ENCODE results near the gene CHST15.

CHST15 gene

DNA sequence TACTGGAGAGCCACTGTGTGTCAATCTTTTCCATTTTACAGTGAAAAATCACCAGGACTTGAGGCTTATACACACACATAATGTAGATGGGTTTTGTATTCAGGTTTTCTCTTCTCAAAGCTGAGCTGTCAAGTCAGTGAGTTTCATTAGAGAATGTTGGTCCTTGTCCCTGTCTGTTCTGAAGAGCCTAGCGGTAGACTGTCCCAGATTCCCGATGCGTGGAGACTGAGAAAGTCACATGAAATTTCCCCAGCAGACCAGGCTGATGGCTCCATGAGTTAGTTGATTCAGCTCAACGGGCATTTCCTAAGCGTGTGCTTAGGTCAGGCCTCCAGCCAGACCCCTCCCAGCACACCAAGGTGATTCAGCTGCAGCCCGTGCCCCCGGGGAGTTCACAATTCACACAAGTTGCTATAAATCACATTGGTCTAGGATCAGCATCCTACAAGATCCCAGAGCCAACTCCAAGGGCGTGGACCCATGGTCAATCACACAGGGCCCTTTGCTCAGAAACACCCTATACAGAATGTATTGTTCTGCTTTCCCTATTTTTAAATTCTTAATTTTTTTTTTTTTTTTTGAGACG, 17.2 kb downstream of the CHST15 start:
- Histone ChIP-seq H3K4me2 (ENCODE audit: low read length) (no peak overlapping the region), H3K36me3 (ENCODE audit: insufficient read depth, low read length) (no peaks in the 10 kb centered on the region), H3K4me1 (ENCODE audit: control insufficient read depth, insufficient read depth, low read length) (no peaks in the 10 kb centered on the region), H3K9ac (ENCODE audit: low read depth, low read length) (no peak overlapping the region), H3K27me3 (ENCODE audit: control insufficient read depth, insufficient read depth, low read length) (peaks cover 3% of the 10 kb centered on the region), H3K4me3 (ENCODE audit: low read length) (no peak overlapping the region), H3K9me3 (replicated peaks; ENCODE audit: low read length) (no peaks in the 10 kb centered on the region)

DNA sequence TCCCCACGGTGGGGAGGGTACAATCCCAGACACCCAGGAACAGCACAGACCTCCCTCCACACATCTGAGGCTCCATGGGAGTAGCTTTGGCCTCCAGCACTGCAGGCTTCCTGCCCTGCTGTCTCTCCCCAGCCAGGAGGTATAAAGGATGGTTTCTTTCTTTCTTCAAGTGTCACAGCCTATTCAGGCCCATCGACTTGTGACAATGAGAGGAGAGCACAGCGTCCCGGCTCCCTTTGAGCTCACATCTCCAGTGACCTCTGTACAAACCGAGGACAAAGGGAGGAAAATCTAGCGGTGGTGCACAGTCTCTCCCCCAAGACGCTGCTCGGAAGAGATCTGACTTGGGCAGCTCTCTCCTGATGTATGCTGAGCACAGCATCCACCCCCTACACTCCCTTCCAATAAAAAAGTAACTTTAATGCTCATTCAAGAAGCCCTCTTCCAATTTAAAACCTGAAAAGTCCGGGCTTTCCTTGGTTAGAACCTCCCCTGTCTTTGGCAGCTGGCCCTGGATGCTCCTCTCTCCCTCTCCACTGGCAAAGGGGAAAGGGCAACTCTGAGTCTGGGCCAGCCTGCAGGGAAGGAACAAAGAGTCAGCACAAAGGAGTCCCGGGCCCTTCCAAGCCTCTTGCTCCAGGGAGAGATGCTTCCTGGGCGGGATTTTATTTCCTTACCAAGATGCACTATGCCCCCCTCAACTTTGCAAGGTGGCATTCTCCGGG, 18.0 kb downstream of the CHST15 start:
- Histone ChIP-seq H3K36me3 (ENCODE audit: insufficient read depth, low read length) (no peaks in the 10 kb centered on the region), H3K9me3 (replicated peaks; ENCODE audit: low read length) (no peaks in the 10 kb centered on the region), H3K4me3 (ENCODE audit: low read length) (no peak overlapping the region), H3K27me3 (ENCODE audit: control insufficient read depth, insufficient read depth, low read length) (peaks cover 3% of the 10 kb centered on the region), H3K9ac (ENCODE audit: low read depth, low read length) (no peak overlapping the region), H3K4me2 (ENCODE audit: low read length) (no peak overlapping the region), H3K4me1 (ENCODE audit: control insufficient read depth, insufficient read depth, low read length) (no peaks in the 10 kb centered on the region)

DNA sequence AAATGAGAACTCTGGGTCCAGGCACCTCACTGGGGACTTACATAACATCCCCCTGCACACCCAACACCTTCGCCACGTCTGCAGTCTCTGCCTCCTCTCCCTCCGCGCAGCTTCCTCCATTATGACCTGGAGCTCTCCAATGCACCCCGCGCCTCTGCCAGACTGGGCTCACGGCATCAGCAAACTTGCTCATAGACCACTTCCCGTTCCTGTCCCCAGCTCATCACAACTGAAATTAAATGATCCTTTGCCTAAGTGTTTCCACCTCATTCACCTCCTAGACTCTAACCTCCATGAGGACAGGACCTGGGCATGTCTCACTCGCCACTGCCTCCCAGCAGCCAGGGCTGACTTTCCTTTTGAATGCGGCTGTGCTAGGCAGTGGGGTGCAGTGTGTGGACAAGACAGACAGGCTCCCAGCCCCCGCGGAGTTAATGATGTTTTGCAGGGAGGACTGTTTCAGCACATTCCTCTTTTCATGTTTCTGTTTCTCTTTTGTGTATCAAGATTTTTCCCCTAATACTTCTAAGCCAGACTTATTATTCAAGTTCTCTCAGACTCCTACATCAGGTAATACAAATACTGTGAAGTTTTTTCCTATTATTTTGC, 18.8 kb downstream of the CHST15 start:
- Histone ChIP-seq H3K27me3 (ENCODE audit: control insufficient read depth, insufficient read depth, low read length) (peaks cover 3% of the 10 kb centered on the region), H3K4me2 (ENCODE audit: low read length) (no peak overlapping the region), H3K9me3 (replicated peaks; ENCODE audit: low read length) (no peaks in the 10 kb centered on the region), H3K4me3 (ENCODE audit: low read length) (no peak overlapping the region), H3K36me3 (ENCODE audit: insufficient read depth, low read length) (no peaks in the 10 kb centered on the region), H3K9ac (ENCODE audit: low read depth, low read length) (no peak overlapping the region), H3K4me1 (ENCODE audit: control insufficient read depth, insufficient read depth, low read length) (no peaks in the 10 kb centered on the region)

DNA sequence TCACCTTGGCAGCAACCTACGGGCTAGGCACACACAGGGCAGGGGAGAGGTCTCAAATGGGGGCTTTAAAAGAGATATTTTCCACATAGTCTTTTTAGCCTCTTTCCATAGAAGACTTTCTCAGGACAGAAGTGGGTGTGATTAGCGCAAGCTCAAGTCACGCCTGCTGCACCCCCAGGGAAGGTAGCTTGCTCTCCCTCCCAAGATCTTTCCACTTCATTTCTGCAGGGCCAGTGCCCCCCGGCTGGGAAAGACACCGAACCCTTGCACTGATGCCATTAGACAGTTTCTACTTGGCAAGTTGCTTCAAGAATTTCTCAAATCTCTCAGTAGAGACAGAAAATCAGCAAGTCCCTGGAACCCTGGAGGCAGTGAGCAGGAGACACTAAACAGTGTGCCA, 19.4 kb downstream of the CHST15 start:
- Histone ChIP-seq H3K9ac (ENCODE audit: low read depth, low read length) (no peak overlapping the region), H3K27me3 (ENCODE audit: control insufficient read depth, insufficient read depth, low read length) (peaks cover 3% of the 10 kb centered on the region), H3K36me3 (ENCODE audit: insufficient read depth, low read length) (no peaks in the 10 kb centered on the region), H3K4me3 (ENCODE audit: low read length) (no peak overlapping the region), H3K4me2 (ENCODE audit: low read length) (no peak overlapping the region), H3K4me1 (ENCODE audit: control insufficient read depth, insufficient read depth, low read length) (no peaks in the 10 kb centered on the region), H3K9me3 (replicated peaks; ENCODE audit: low read length) (no peaks in the 10 kb centered on the region)

DNA sequence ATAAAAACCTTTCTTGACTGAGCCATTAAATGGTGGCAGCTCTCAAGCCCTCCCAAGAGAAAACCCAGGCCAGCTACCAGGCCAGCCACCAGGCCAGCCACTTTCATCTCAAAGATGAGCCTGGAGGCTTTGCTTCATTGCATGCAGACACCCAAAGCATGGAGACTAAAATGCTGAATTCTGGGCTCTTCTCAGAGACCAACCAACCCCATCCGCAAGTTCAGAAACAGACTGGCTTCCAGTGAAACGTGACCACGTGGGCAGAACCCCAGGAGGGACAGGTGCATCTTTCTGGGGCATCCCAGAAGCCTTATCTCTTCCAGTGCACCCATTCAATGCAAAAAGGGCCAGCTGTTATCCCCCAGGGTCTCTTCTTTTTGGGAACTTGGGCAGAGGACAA, 20.9 kb downstream of the CHST15 start:
- Histone ChIP-seq H3K27me3 (ENCODE audit: control insufficient read depth, insufficient read depth, low read length) (no peaks in the 10 kb centered on the region), H3K36me3 (ENCODE audit: insufficient read depth, low read length) (no peaks in the 10 kb centered on the region), H3K9ac (ENCODE audit: low read depth, low read length) (no peak overlapping the region), H3K4me1 (ENCODE audit: control insufficient read depth, insufficient read depth, low read length) (no peaks in the 10 kb centered on the region), H3K9me3 (replicated peaks; ENCODE audit: low read length) (no peaks in the 10 kb centered on the region), H3K4me2 (ENCODE audit: low read length) (no peak overlapping the region), H3K4me3 (ENCODE audit: low read length) (no peak overlapping the region)

DNA sequence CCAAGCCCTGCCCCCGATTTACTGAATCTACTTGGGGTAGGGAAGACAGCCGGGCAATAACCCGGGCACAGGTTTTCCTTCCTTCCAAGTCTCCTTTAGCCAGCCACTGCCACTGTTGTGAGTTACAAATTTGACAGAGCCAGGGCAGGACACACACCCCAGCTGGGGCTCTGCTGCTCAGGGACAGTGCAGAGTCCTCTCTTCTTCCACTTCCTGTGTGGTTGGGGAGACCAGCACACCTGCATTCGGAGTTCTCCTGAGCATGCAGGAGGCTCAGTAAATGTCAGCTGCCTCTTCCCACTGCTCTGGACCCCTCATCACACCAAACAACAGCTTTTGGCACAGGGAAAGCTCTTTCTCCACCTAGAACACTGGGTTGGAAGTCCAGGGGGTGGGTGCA, 21.3 kb downstream of the CHST15 start:
- H3K27me3 ChIP-seq (ENCODE audit: control insufficient read depth, insufficient read depth, low read length), result no peaks in the 10 kb centered on the region
- no peaks in the 10 kb centered on the region for H3K36me3 ChIP-seq (ENCODE audit: insufficient read depth, low read length)
- no peak overlapping the region for H3K4me2 ChIP-seq (ENCODE audit: low read length)
- H3K9ac ChIP-seq (ENCODE audit: low read depth, low read length), result no peak overlapping the region
- no peaks in the 10 kb centered on the region for H3K4me1 ChIP-seq (ENCODE audit: control insufficient read depth, insufficient read depth, low read length)
- H3K4me3 ChIP-seq (ENCODE audit: low read length), result no peak overlapping the region
- H3K9me3 ChIP-seq (replicated peaks; ENCODE audit: low read length), result no peaks in the 10 kb centered on the region

DNA sequence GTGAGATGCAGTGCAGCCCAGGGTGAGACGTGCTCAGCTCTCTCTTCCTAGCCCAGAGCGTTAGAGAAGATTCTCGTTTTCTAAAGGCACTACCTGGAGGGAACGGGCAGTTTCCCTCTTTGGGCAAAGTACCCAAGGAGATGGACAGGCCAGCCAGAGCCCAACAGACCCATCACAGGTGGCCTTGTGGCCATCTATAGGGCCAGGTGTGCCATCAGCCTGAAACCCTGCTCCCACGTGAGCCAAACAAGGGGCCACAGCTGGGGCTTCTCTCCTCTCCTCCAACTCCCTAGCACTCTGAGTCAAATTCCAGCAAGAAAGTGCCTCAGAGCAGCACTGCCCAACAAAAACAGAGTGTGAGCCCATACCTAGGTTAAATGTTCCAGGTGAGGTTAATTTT, 22.3 kb downstream of the CHST15 start:
- no peaks in the 10 kb centered on the region for H3K4me1 ChIP-seq (ENCODE audit: control insufficient read depth, insufficient read depth, low read length)
- H3K9me3 ChIP-seq (replicated peaks; ENCODE audit: low read length), result no peaks in the 10 kb centered on the region
- H3K36me3 ChIP-seq (ENCODE audit: insufficient read depth, low read length), result no peaks in the 10 kb centered on the region
- H3K4me2 ChIP-seq (ENCODE audit: low read length), result no peak overlapping the region
- H3K27me3 ChIP-seq (ENCODE audit: control insufficient read depth, insufficient read depth, low read length), result no peaks in the 10 kb centered on the region
- H3K4me3 ChIP-seq (ENCODE audit: low read length), result no peak overlapping the region
- no peak overlapping the region for H3K9ac ChIP-seq (ENCODE audit: low read depth, low read length)

DNA sequence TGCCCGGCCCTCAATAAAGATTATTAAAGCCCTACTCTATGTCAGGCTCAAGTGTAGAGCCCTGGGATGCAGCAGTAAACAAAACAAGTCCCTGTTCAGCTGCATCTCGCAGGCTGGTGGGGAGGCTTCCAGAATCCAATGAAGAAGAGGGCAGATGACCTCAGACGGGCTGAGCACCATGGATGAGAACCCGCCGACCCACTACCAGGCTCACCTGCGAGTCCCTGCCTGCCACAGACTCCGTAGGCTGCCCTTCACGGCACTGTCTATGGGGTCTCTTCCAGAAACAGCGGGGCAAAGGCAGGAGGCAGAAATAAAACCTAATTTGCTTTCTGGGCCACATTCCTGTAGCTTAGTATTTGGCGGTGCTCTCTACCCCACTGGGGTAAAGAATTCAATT, 22.7 kb downstream of the CHST15 start:
- H3K36me3 ChIP-seq (ENCODE audit: insufficient read depth, low read length), result no peaks in the 10 kb centered on the region
- H3K9me3 ChIP-seq (replicated peaks; ENCODE audit: low read length), result no peaks in the 10 kb centered on the region
- no peak overlapping the region for H3K9ac ChIP-seq (ENCODE audit: low read depth, low read length)
- no peaks in the 10 kb centered on the region for H3K27me3 ChIP-seq (ENCODE audit: control insufficient read depth, insufficient read depth, low read length)
- H3K4me2 ChIP-seq (ENCODE audit: low read length), result no peak overlapping the region
- no peak overlapping the region for H3K4me3 ChIP-seq (ENCODE audit: low read length)
- H3K4me1 ChIP-seq (ENCODE audit: control insufficient read depth, insufficient read depth, low read length), result no peaks in the 10 kb centered on the region

DNA sequence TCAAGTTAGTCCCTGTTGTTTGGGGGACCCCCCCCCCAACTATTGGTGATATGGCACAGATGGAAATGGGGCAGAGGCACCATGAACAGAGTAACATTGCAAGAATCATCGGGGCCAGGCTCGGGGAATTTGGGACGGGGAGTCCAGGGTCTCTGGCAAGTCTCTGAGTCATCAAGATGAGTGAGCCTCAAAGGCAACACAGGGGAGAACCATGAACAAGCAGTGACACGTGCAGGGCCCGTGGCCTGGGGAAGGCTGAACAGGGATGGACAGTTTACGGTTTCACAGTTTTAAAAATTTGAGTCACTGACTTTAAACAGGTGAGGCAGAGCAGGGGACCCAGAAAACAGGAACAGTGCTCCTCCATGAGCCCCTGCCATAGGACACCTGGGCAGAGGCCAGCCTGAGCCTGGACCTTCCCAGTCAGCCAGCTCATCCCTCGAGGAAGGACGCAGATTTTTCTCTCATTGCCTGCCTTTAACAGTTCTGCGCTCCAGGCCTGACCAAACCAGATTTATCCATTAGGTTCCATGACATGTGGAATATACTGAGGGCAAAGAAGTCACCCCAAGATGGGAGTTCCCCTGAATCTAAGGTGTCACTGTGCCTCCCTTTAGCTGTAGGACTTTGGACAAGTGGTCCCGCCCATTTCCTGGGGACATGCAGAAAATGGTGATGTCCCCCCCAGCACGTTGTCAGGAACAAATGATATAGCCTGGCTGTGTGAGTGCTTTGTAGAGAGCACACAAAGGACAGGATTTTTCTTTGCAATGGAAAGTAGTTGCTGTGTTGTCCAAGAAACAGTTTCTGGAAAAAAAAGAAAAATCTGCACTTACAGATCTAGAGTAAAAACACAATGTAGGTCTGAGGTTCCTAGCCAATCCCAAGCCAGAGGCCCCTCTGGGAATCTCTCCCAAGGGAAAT, 23.8 kb downstream of the CHST15 start:
- Histone ChIP-seq H3K4me1 (ENCODE audit: control insufficient read depth, insufficient read depth, low read length) (no peaks in the 10 kb centered on the region), H3K36me3 (ENCODE audit: insufficient read depth, low read length) (no peaks in the 10 kb centered on the region), H3K9ac (ENCODE audit: low read depth, low read length) (no peak overlapping the region), H3K27me3 (ENCODE audit: control insufficient read depth, insufficient read depth, low read length) (no peaks in the 10 kb centered on the region), H3K4me2 (ENCODE audit: low read length) (no peak overlapping the region), H3K9me3 (replicated peaks; ENCODE audit: low read length) (no peaks in the 10 kb centered on the region), H3K4me3 (ENCODE audit: low read length) (no peak overlapping the region)

DNA sequence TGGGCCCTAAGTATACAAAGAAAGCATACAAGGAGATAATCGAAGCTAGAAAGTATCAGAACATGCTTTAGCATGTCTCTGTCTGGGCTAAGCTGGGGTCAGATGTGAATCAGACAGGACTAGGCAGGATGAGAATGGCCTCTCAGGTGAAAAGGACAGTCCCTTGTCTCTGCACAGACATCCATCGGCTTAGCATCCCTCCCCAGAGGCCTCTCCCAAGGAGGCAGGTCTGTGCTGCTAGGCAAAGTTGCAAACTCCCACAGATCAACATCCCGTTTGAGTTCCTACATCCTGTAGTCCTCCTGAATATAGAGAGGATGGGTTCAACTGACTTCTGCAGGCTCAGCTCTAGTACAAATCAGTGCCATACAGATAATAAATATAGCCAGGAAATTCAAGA, 24.5 kb downstream of the CHST15 start:
- no peak overlapping the region for H3K4me2 ChIP-seq (ENCODE audit: low read length)
- peaks cover 5% of the 10 kb centered on the region for H3K4me1 ChIP-seq (ENCODE audit: control insufficient read depth, insufficient read depth, low read length)
- H3K4me3 ChIP-seq (ENCODE audit: low read length), result no peak overlapping the region
- H3K27me3 ChIP-seq (ENCODE audit: control insufficient read depth, insufficient read depth, low read length), result no peaks in the 10 kb centered on the region
- no peak overlapping the region for H3K9ac ChIP-seq (ENCODE audit: low read depth, low read length)
- no peaks in the 10 kb centered on the region for H3K9me3 ChIP-seq (replicated peaks; ENCODE audit: low read length)
- H3K36me3 ChIP-seq (ENCODE audit: insufficient read depth, low read length), result no peaks in the 10 kb centered on the region

DNA sequence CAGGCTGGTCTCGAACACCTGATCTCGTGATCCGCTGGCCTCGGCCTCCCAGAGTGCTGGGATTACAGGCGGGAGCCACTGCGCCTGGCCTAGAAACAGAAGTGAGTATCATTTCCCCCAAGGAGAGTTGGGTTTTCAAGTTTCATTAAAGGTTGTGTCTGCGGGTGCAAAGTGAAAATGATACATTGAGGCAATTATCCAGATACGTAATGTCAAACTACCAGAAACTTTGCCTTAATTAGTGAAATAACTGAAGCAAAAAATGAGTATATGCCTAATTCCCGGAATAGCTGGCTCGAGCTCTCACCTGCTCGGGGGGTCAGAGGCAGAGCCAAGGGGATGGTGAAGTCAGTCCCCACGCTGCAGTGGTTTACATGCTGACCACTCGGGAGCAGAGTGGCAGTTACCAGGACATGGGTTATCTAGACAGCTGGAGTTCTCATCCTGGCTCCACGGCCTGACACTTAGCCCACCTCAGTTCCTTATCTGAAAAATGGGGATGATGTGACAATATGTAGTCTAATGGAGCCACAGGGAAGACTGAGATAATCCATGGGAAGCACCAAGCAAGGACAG, 25.5 kb downstream of the CHST15 start:
- H3K9me3 ChIP-seq (replicated peaks; ENCODE audit: low read length), result no peaks in the 10 kb centered on the region
- peaks cover 13% of the 10 kb centered on the region for H3K4me1 ChIP-seq (ENCODE audit: control insufficient read depth, insufficient read depth, low read length)
- H3K36me3 ChIP-seq (ENCODE audit: insufficient read depth, low read length), result no peaks in the 10 kb centered on the region
- H3K4me3 ChIP-seq (ENCODE audit: low read length), result no peak overlapping the region
- no peak overlapping the region for H3K9ac ChIP-seq (ENCODE audit: low read depth, low read length)
- H3K4me2 ChIP-seq (ENCODE audit: low read length), result no peak overlapping the region
- H3K27me3 ChIP-seq (ENCODE audit: control insufficient read depth, insufficient read depth, low read length), result no peaks in the 10 kb centered on the region

All from skeletal muscle satellite cell (primary cell).